ENCODE measurements around the gene POGK. TPM values are rescaled to one million over a fixed set of nuclear protein-coding genes. Genes with fewer than 3 reads are reported as not detected.

The POGK gene
- total RNA-seq, 1 donor from 2014 or later, result 23.7 TPM

DNA sequence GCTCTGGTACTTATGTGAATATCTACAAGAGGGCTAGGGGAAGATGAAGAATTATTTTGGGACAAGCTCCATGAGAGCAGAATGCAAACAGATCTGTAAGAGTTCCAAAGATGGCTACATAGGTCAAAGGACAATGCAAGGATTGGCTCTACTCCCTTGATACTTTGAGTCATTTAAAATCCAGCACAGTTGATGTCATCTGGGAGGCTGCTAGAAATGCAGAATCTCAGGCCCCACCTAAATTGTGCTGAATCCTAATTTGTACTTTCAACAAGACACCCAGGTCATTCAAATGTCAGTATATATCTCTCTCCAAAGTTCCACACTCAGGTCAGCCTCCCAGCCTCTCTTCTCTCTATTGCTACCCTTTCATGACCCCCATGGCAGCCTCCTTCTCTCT lies 60.5 kb downstream of the POGK start:
- DNase-seq (ENCODE audit: extremely low read depth, low read depth, low spot score), result no peak

DNA sequence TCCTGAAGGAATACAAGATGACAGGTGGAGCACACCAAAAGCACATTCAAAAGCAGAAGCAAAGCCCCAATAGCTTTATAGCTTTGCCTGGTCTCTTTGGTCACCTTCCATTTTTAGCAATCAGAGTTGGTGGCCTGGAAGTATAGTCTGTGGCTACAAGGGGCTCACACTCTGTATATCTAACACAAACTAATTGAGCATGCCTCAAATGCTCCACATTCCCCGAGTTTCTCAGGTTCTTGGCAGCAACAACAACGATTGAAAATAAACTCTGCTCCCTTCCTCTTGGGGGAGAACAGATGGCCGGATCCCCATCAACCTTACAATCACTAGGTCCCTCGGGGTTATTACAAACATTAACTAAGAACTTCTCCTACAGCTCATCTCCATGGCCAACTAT lies 61.7 kb downstream of the POGK start:
- no peak for DNase-seq (ENCODE audit: extremely low read depth, low read depth, low spot score)

DNA sequence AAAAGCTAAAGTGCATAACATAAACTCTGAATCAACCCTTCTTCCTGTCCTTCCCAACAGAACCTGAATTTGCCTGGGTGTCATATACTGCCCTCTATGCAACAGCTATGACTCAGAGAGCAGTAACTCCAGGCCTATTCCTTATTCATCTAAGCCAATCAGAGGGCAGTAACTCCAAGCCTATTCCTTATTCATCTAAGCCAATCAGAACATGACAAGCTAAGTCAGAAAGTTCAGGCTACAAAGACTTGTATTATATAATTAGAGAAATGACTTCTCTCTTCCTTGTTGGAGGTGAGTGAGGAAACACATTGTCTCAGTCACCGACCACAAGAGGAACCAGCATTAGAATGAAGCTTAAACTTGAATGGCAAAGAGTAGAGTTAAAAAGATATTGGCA lies 63.0 kb downstream of the POGK start:
- no peak for DNase-seq (ENCODE audit: extremely low read depth, low read depth, low spot score)

DNA sequence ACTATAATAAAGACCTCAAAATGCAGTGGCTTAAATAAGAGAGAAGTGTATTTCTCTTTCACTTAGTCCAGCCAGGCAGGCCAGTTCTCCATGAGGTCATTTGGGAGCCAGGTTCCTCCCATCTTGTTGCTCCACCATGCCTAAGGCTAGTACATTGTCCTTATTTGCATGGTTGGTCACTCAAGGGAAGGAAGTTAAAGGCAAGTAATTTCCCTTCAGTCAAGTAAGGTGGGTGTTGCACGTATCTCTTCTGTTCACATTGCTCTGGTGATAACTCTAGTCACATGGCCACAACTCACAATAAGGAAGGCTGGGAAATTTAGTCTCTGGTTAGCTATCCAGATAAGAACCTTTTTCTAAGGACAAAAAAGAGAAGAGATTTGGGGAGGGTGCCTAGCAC lies 64.0 kb downstream of the POGK start:
- DNase-seq (ENCODE audit: extremely low read depth, low read depth, low spot score), result no peak

DNA sequence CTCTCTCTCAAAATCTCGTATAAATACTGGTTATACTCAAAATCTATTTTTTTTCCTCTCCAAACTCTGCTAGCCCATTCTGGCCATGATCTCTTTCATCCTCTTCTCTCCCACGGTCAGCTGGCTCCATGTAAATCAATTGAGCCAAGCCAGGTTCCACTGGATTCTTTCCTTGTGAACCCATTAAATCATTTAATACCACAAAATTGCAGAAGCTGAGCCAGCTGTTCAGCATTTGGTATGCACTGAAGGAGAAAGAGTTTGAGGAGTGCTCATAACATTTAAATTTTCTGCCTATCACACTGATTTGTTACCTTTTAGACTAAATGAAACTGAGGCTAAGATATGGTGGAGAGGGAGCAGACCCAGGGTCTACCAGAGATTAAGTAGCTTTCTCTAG lies 65.9 kb downstream of the POGK start:
- no peak for DNase-seq (ENCODE audit: extremely low read depth, low read depth, low spot score)

DNA sequence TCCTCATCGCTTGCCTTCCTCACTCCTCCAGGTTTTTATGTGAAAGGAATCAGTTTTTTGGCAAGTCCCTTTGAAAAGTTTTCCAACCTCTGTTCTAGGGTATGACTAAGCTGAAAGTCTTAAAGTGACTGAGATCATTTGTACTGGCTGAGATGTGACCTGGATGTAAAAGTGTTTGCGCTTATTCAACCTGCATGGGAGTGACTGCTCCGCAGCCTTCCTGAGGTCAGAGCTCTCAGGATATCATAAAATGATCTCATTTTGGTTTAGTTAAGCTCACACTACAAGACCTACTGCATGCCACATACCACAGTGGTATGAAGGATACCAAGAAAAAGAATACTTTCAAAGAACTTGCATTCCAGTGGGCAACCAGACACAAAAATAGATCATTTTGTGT lies 66.6 kb downstream of the POGK start:
- no peak for DNase-seq (ENCODE audit: extremely low read depth, low read depth, low spot score)

Other genes starting within 250 kb of the POGK start
- gene TADA1, start 36.8 kb downstream of the POGK start, total RNA-seq, result 7.3 and 8.6 TPM in 2 replicates
- gene ILDR2, start 136.1 kb downstream of the POGK start, total RNA-seq, result 0.53 TPM in 1 of 2 replicates, not detected in the other
- gene MAEL, start 149.8 kb downstream of the POGK start, total RNA-seq, result not detected in 2 replicates